Sigmoid colon (tissue), 7 donors: Measurements from ENCODE around the gene SIRT3. TPM values are rescaled to one million over a fixed set of nuclear protein-coding genes. Genes with fewer than 3 reads are reported as not detected.

ENCODE experiments used
- DNase-seq: peaks from one replicate; pipeline ENCODE4 v3.0.0-alpha.2; 2019
- H3K27ac ChIP-seq, 4 donors: fragments of 200-600 bp; sonication (generic); one replicate each; pipeline ENCODE4 v1.5.1; 2016 to 2019; ENCODE audit warnings: mild to moderate bottlenecking in 1 of 4
- H3K27me3 ChIP-seq, 3 donors: fragments of 200-600 bp; sonication (generic); one replicate each; pipeline ENCODE4 v1.5.1; 2019; ENCODE audit warnings: mild to moderate bottlenecking in 1 of 3
- H3K36me3 ChIP-seq, 4 donors: fragments of 200-600 bp; sonication (generic); one replicate each; pipeline ENCODE4 v1.5.1; 2016 to 2019
- H3K4me1 ChIP-seq, 4 donors: fragments of 200-600 bp; sonication (generic); one replicate each; pipeline ENCODE4 v1.5.1; 2017 to 2019
- H3K4me3 ChIP-seq, 4 donors: fragments of 200-600 bp; sonication (generic); one replicate each; pipeline ENCODE4 v1.5.1; 2017 to 2019; ENCODE audit warnings: mild to moderate bottlenecking in 2 of 4, moderate library complexity in 1 of 4
- H3K9me3 ChIP-seq, 4 donors: fragments of 200-600 bp in 3 of 4; sonication (generic) in 3 of 4; one replicate each; pipeline versions ENCODE4 v1.5.1 to v1.6.1; 2013 to 2019
- CTCF ChIP-seq, 4 experiments: fragments of 450-650 bp in 3 of 4; fragments of 200-600 bp in 1 of 4; IDR thresholded peaks; one replicate each; pipeline ENCODE4 v1.5.1; 2016 to 2019; ENCODE audit warnings: antibody characterized with exemption in 4 of 4, mild to moderate bottlenecking in 3 of 4, moderate library complexity in 2 of 4
- EP300 ChIP-seq, 4 donors: sonication (generic); formaldehyde crosslinking; IDR thresholded peaks; one replicate each; pipeline ENCODE4 v1.6.1; 2017; ENCODE audit warnings: antibody characterized with exemption in 4 of 4
- POLR2A ChIP-seq, 2 donors: fragments of 450-650 bp; IDR thresholded peaks; one replicate each; pipeline ENCODE4 v1.6.1; 2016; ENCODE audit warnings: antibody characterized with exemption in 2 of 2, mild to moderate bottlenecking in 2 of 2, moderate library complexity in 2 of 2
- POLR2AphosphoS5 ChIP-seq, 4 donors: sonication (generic); formaldehyde crosslinking; IDR thresholded peaks; one replicate each; pipeline ENCODE4 v1.6.1; 2017; ENCODE audit warnings: antibody characterized with exemption in 4 of 4
- WGBS, 2 donors: extraction: QIAGEN DNeasy Blood & Tissue Kit; methylation state at CpG; one replicate each; pipeline ENCODE4 v1.1.7; 2013; 5-methylcytosine and 5-hydroxymethylcytosine counted together
- intact Hi-C: fragments of 100-400 bp; cut with DNase I; formaldehyde crosslinking; loops from one replicate; pipeline ENCODE4 v1.15.1; 2023
- polyA plus RNA-seq, 3 donors: library from polyadenylated mRNA; stranded (reverse); fragments of 200-250 nt; gene quantifications; one replicate each; pipeline ENCODE4 v1.2.3, GENCODE V29; 2013
- total RNA-seq, 4 donors: library from RNA; depleted of rRNA; stranded (reverse); fragments of >200 nt; gene quantifications; one replicate each; pipeline ENCODE4 v1.1.0, GENCODE V29; 2016
- donor health status: healthy with polysubstance abuse.
- donor health status: Bipolar disorder and iron deficiency.
- donor health status: healthy.

SIRT3 gene
- total and polyA plus RNA-seq, 7 donors = 6.4 to 21.0 (median 12.2) TPM

GRCh38 chr11:206526-207207, 29.5 kb downstream of the SIRT3 start:
- Histone ChIP-seq H3K36me3 (peaks cover 10 to 60% (median 22%) of the 10 kb centered on the region in 4 donors), H3K4me1 (peaks cover 0 to 64% (median 47%) of the 10 kb centered on the region in 4 donors)

DNA sequence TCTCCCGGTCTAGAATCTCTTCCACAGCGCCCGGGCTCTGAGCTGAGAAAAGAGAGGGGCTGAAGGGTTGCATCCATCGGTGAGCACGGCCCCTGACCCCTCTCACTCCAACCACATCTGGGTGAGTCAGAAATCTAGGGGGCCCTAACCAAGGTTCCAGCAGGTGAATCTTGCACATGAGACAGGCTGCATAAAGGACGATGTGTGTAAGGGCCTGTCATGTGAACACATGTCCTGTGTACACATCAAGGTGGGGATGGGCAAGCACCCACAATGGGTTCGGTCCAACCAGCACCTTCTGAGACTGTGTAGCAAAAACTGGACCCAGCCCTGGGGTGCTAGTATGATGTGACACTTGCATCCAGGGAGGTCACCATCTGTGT, 30.1 kb downstream of the SIRT3 start:
- peak overlapping the region; percentile 85 to 98 (median 90) for H3K4me3 ChIP-seq
- WGBS, 2 donors = 69 to 89% methylated on average over 7 of the region's 7 CpGs
- no peaks in the 10 kb centered on the region for H3K9me3 ChIP-seq
- H3K4me1 ChIP-seq = peaks cover 0 to 61% (median 43%) of the 10 kb centered on the region in 4 donors
- TF ChIP-seq POLR2A (IDR thresholded peaks at IDR 0.05) (no peak), EP300 (IDR thresholded peaks at IDR 0.05) (no peak), CTCF (IDR thresholded peaks at IDR 0.05) (no peak), POLR2AphosphoS5 (IDR thresholded peaks at IDR 0.05) (no peak)
- peak overlapping the region; percentile 96 to 100 (median 98) for H3K27ac ChIP-seq
- DNase-seq = peak; percentile 62
- intact Hi-C loops = loop anchor here (5.0 kb wide), 4 partner anchors 101 to 301 kb away; partner anchors contain the start of genes IFITM2 and RNH1
- H3K27me3 ChIP-seq = no peaks in the 10 kb centered on the region
- peaks cover 12 to 55% (median 21%) of the 10 kb centered on the region in 4 donors for H3K36me3 ChIP-seq

More at GRCh38 chr11:206526-207207, 29.5 kb downstream of the SIRT3 start:
- peak overlapping the region; percentile 96 to 100 (median 98) for H3K27ac ChIP-seq
- TF ChIP-seq POLR2A (IDR thresholded peaks at IDR 0.05) (peak in 1 of 2 donors; percentile 18), POLR2AphosphoS5 (IDR thresholded peaks at IDR 0.05) (no peak)
- no peaks in the 10 kb centered on the region for H3K9me3 ChIP-seq
- intact Hi-C loops = loop anchor here (1.0 to 5.0 kb wide), 5 partner anchors 30 to 301 kb away; partner anchors contain the start of genes IFITM2, PSMD13, RNH1 and SIRT3
- H3K4me3 ChIP-seq = peak overlapping the region; percentile 85 to 98 (median 90)
- peak; percentile 73 for DNase-seq
- H3K27me3 ChIP-seq = no peaks in the 10 kb centered on the region
- WGBS, 2 donors = 1 to 3% methylated on average over 39 of the region's 39 CpGs

DNA sequence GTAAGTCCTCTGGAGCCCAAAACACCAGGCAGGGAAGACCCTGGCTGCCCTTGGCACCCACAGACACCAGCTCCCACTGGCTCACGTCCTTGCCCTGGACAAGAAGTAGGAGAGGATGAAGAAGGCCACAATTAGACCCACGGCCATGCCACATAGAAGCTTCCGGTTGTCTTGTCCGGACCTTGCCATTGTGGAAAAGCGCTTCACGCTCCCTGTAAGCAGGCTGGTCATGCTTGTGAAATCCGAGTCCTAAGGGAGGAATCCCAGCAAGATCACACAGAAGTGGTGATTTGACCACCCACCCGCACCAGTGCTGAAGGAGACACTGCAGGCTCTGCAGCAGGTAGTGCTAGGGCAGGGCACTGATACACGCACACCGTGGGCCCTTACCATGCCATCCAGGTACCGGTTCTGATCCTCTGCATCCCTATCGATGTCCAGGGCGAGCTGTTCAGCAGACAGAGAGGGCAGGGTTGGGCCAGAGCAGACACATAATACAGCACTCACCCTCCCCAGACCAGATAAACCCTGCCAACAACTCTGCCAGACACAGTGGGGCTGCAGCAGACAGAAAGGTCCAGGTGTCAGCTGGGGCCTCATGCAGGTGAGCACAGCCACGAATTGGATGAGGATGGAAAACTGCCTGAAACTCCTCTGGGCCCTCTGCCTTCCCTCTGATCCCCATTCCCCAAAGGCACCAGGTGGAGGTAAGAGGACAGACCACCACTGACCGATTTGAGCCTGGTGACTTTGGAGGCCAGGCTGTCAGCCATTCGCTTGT, 30.7 kb downstream of the SIRT3 start:
- H3K36me3 ChIP-seq = peaks cover 15 to 55% (median 24%) of the 10 kb centered on the region in 4 donors
- WGBS, 2 donors = 92 to 93% methylated on average over 16 of the region's 16 CpGs
- peak overlapping the region in 2 of 4 donors; percentile 85 to 86 for H3K4me3 ChIP-seq
- H3K4me1 ChIP-seq = peaks cover 0 to 55% (median 38%) of the 10 kb centered on the region in 4 donors
- no peaks in the 10 kb centered on the region for H3K27me3 ChIP-seq
- no peak for TF ChIP-seq CTCF (IDR thresholded peaks at IDR 0.05)
- no peak for TF ChIP-seq POLR2A (IDR thresholded peaks at IDR 0.05)
- TF ChIP-seq EP300 (IDR thresholded peaks at IDR 0.05) = no peak
- no peak for TF ChIP-seq POLR2AphosphoS5 (IDR thresholded peaks at IDR 0.05)
- intact Hi-C loops = loop anchor here (5.0 kb wide), 4 partner anchors 102 to 302 kb away; partner anchors contain the start of genes IFITM2 and RNH1
- H3K27ac ChIP-seq = peak overlapping the region in 1 of 4 donors; percentile 99
- peak; percentile 58 for DNase-seq
- no peaks in the 10 kb centered on the region for H3K9me3 ChIP-seq

DNA sequence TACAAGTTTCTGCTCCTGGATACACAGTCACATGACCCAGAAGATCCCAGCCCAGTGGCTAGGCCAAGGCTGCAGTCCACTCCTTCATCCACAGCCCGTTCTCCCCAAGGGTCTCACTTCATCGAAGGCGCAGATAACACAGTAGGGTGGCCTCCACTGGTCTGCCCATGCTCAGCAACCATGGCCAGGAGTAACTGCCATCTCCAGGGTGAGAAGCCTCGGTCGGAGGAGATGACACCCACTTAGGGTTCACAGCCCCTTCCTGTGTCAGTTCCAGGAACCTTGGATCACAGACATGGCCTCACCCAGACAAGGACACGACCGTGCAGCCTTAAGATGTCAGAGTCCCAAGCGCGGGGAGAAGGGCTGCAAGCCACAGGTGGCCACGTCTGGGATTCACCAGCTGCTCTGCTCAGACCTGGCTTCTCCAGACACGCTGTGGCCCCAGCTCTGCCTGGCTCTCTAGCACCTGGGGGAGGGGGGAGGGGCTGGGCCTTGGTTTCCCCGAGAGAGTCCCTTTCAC, 31.5 kb downstream of the SIRT3 start:
- Histone ChIP-seq H3K4me3 (no peak overlapping the region), H3K27ac (no peak overlapping the region), H3K27me3 (no peaks in the 10 kb centered on the region), H3K9me3 (no peaks in the 10 kb centered on the region), H3K36me3 (peaks cover 15 to 54% (median 22%) of the 10 kb centered on the region in 4 donors), H3K4me1 (peaks cover 0 to 47% (median 30%) of the 10 kb centered on the region in 4 donors)
- 85 to 92% methylated on average over 12 of the region's 12 CpGs for WGBS, 2 donors
- no peak for TF ChIP-seq CTCF (IDR thresholded peaks at IDR 0.05)
- TF ChIP-seq POLR2A (IDR thresholded peaks at IDR 0.05) = no peak
- no peak for TF ChIP-seq EP300 (IDR thresholded peaks at IDR 0.05)
- TF ChIP-seq POLR2AphosphoS5 (IDR thresholded peaks at IDR 0.05) = no peak
- peak; percentile 62 for DNase-seq
- intact Hi-C loops = loop anchor here (5.0 kb wide), 4 partner anchors 103 to 303 kb away; partner anchors contain the start of genes IFITM2 and RNH1
